Measurements from ENCODE around the gene EPG5.
"Not testable (repeated sequence)": the region's sequence is repeated elsewhere in the genome, so short reads cannot be mapped to it uniquely, and the experiment has no call there.

EPG5 gene

GRCh38 chr18:45980229-45980628, 13.1 kb upstream of the EPG5 start:
- no peak for DNase-seq

GRCh38 chr18:45978084-45978483, 11.0 kb upstream of the EPG5 start:
- DNase-seq, result no peak

GRCh38 chr18:45976974-45977373, 9.8 kb upstream of the EPG5 start:
- DNase-seq, result no peak

- DNase-seq, result no peak
Observed at GRCh38 chr18:45976566-45976965, 9.4 kb upstream of the EPG5 start.

GRCh38 chr18:45974088-45974536, 7.0 kb upstream of the EPG5 start:
- DNase-seq, result peak in 27 of 56 donors; percentile 0 to 74 (median 9)

- DNase-seq, result not testable (repeated sequence)
Observed at GRCh38 chr18:45964913-45965312, 2.2 kb downstream of the EPG5 start.

GRCh38 chr18:45962866-45963265, 4.3 kb downstream of the EPG5 start:
- DNase-seq, result no peak

- no peak for DNase-seq
Observed at GRCh38 chr18:45962461-45962860, 4.7 kb downstream of the EPG5 start.

GRCh38 chr18:45959484-45959883, 7.6 kb downstream of the EPG5 start:
- DNase-seq, result not testable (repeated sequence)

- DNase-seq, result no peak
Observed at GRCh38 chr18:45958730-45959129, 8.4 kb downstream of the EPG5 start.

GRCh38 chr18:45958027-45958426, 9.1 kb downstream of the EPG5 start:
- no peak for DNase-seq

GRCh38 chr18:45957100-45957499, 10.0 kb downstream of the EPG5 start:
- no peak for DNase-seq

GRCh38 chr18:45954070-45954934, 12.8 kb downstream of the EPG5 start:
- DNase-seq, result no peak

GRCh38 chr18:45951016-45951714, 16.0 kb downstream of the EPG5 start:
- DNase-seq, result no peak

GRCh38 chr18:45945669-45946068, 21.5 kb downstream of the EPG5 start:
- DNase-seq, result no peak

GRCh38 chr18:45940724-45941123, 26.4 kb downstream of the EPG5 start:
- no peak for DNase-seq

GRCh38 chr18:45939236-45939635, 27.9 kb downstream of the EPG5 start:
- DNase-seq, result no peak

GRCh38 chr18:45938488-45938935, 28.6 kb downstream of the EPG5 start:
- no peak for DNase-seq

GRCh38 chr18:45935591-45936335, 31.4 kb downstream of the EPG5 start:
- no peak for DNase-seq

- DNase-seq, result no peak
Observed at GRCh38 chr18:45932708-45933107, 34.4 kb downstream of the EPG5 start.

- DNase-seq, result no peak
Observed at GRCh38 chr18:45930963-45931362, 36.2 kb downstream of the EPG5 start.

GRCh38 chr18:45926691-45927090, 40.4 kb downstream of the EPG5 start:
- DNase-seq, result no peak
